PC-9 (cell line): ENCODE data around the gene RAB11B. TPM values are rescaled to one million over a fixed set of nuclear protein-coding genes. Genes with fewer than 3 reads are reported as not detected.

Source experiments
- BruUV-seq: library from RNA; stranded (reverse); fragments of 400-500 nt; replicated peaks from 2 replicates; lab custom pipeline; 2021; lab: Mats Ljungman, UMichigan
- CTCF ChIA-PET: fragments of 300-600 bp; sonication (Branson Sonifier 250); formaldehyde crosslinking; loops from one replicate; lab custom pipeline; 2022; ENCODE audit warnings: antibody characterized with exemption; lab: Charles Lee
- POLR2A ChIA-PET: fragments of 300-600 bp; sonication (Branson Sonifier 250); formaldehyde crosslinking; loops from one replicate; lab custom pipeline; 2022; ENCODE audit warnings: antibody characterized with exemption; ENCODE audit not compliant: unreplicated experiment; lab: Charles Lee
- DNase-seq, 2 experiments: peaks; one replicate each; pipeline versions ENCODE4 v3.0.0 to v3.0.0-alpha.2; 2015 to 2022; ENCODE audit warnings: mixed read lengths in 1 of 2
- H2AFZ ChIP-seq: fragments of 200-600 bp; sonication (generic); 2 replicates; pipeline ENCODE4 v1.8.1; 2017; ENCODE audit warnings: antibody characterized with exemption
- H3F3A ChIP-seq: fragments of 200-600 bp; sonication (generic); 2 replicates; pipeline ENCODE4 v1.8.1; 2017; ENCODE audit warnings: antibody characterized with exemption, mild to moderate bottlenecking, low read depth; ENCODE audit not compliant: insufficient read depth
- H3K27ac ChIP-seq: fragments of 200-600 bp; sonication (generic); 2 replicates; pipeline ENCODE4 v1.6.1; 2016; ENCODE audit warnings: mixed run types
- H3K27me3 ChIP-seq: fragments of 200-600 bp; sonication (generic); 2 replicates; pipeline ENCODE4 v1.6.1; 2016; ENCODE audit warnings: low read depth, mixed run types; ENCODE audit not compliant: insufficient read depth
- H3K36me3 ChIP-seq: fragments of 200-600 bp; sonication (generic); 2 replicates; pipeline ENCODE4 v1.6.1; 2016; ENCODE audit warnings: low read depth, mixed run types
- H3K4me1 ChIP-seq: fragments of 200-600 bp; sonication (generic); replicated peaks from 2 replicates; pipeline ENCODE4 v1.6.1; 2016; ENCODE audit warnings: mixed run types; ENCODE audit not compliant: insufficient read depth
- H3K4me2 ChIP-seq: fragments of 200-600 bp; sonication (generic); 2 replicates; pipeline ENCODE4 v1.6.1; 2017; ENCODE audit warnings: mixed run types
- H3K4me3 ChIP-seq: fragments of 200-600 bp; sonication (generic); 2 replicates; pipeline ENCODE4 v1.6.1; 2016; ENCODE audit warnings: mixed run types
- H3K79me2 ChIP-seq: fragments of 200-600 bp; sonication (generic); 2 replicates; pipeline ENCODE4 v1.6.1; 2017; ENCODE audit warnings: low read depth, mixed run types
- H3K9me2 ChIP-seq: fragments of 200-600 bp; sonication (generic); 2 replicates; pipeline ENCODE4 v1.8.1; 2017; ENCODE audit warnings: mild to moderate bottlenecking; ENCODE audit not compliant: insufficient read depth
- H3K9me3 ChIP-seq: fragments of 200-600 bp; sonication (generic); 2 replicates; pipeline ENCODE4 v1.8.1; 2016; ENCODE audit warnings: low read depth; ENCODE audit not compliant: insufficient read depth
- H4K20me1 ChIP-seq: fragments of 200-600 bp; sonication (generic); 2 replicates; pipeline ENCODE4 v1.8.1; 2017; ENCODE audit not compliant: insufficient read depth
- EZH2 ChIP-seq: fragments of 200-600 bp; sonication (generic); IDR thresholded peaks from 2 replicates; pipeline ENCODE4 v1.8.0; 2017; ENCODE audit warnings: antibody characterized with exemption, low read depth
- intact Hi-C: fragments of 100-400 bp; cut with micrococcal nuclease; formaldehyde crosslinking; loops from one replicate; pipeline ENCODE4 v1.10.0; 2022; ENCODE audit not compliant: unreplicated experiment
- total RNA-seq: library from RNA; stranded (reverse); gene quantifications from 2 replicates; pipeline ENCODE4 v1.2.3, GENCODE V29; 2021
- TF ChIP-seq, protein P1 (sequence below): fragments of 200-600 bp; sonication (generic); conservative IDR thresholded peaks from 2 replicates; pipeline ENCODE4 v1.6.1; 2017; ENCODE audit warnings: mixed run types, antibody characterized with exemption, mild to moderate bottlenecking, moderate library complexity

RAB11B gene
- total RNA-seq, 1 experiment from 2014 or later, result 126 TPM

DNA sequence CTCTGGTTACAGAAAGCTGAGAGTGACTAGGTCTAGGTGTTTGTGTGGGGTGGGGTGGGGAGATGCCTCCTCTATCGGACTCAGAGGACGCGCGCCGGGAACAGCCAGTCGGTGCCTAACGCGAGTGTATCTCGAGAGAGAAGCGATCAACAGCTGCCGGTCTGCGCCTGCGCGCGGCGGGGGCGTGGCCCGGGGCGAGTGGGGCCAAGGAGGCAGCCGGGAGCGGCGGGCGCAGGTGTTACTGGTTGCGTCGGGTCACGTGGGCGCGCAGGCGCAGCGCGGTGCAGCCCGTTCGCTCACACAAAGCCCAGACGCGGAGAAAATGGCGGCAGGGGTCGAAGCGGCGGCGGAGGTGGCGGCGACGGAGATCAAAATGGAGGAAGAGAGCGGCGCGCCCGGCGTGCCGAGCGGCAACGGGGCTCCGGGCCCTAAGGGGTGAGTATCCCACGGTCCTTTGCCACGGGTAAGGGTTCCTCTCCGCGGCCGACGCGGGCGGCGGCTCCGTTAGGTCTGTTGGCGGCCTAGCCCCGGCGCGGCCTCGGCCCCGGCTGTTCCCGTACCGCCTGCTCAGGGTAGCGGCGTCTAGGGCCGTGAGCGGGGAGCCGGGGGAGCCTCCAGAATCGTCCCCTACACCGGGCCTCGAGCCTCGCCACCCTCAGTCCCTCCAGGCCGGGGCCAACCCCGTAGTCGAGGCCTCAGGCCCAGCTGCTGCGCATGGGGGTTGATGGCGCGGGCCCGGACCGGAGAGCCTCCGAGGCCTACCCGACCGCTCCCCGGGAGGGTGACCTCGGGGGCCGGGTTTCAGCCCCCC, 54.7 kb downstream of the RAB11B start, which contains the start of gene HNRNPM:
Gene HNRNPM, plus strand, starts transcription at position 299 of the 811 bp plus-strand sequence. Its CDS starts 24 bp downstream, at position 323.
- peaks cover 49% of the 10 kb centered on the region for H3K79me2 ChIP-seq
- peak within 1 kb of the TSS; percentile 84 for H2AFZ ChIP-seq
- H3K9me2 ChIP-seq, result no peaks in the 10 kb centered on the region
- H3K4me1 ChIP-seq, result peaks cover 38% of the 10 kb centered on the region
- H3K27ac ChIP-seq, result peak within 1 kb of the TSS; percentile 76
- intact Hi-C loops, result loop anchor here (1.0 kb wide), 2 partner anchors 11 to 55 kb away; partner anchors contain the start of gene RAB11B
- POLR2A ChIA-PET, result interaction anchor here (0.5 to 1.1 kb wide), 8 partner anchors 10 to 134 kb away, joined by 3 to 11 read pairs (median 3); partner anchors contain the start of gene ZNF414
- CTCF ChIA-PET, result interaction anchor here (0.5 kb wide), 1 partner anchor 31 kb away, joined by 4 read pairs; no protein-coding TSS in a partner anchor
- peak; percentile 95 to 100 for DNase-seq
- H4K20me1 ChIP-seq, result peaks cover 41% of the 10 kb centered on the region
- peak within 1 kb of the TSS; percentile 98 for H3K4me2 ChIP-seq
- no peak for TF ChIP-seq EZH2
- TF ChIP-seq, protein P1, sequence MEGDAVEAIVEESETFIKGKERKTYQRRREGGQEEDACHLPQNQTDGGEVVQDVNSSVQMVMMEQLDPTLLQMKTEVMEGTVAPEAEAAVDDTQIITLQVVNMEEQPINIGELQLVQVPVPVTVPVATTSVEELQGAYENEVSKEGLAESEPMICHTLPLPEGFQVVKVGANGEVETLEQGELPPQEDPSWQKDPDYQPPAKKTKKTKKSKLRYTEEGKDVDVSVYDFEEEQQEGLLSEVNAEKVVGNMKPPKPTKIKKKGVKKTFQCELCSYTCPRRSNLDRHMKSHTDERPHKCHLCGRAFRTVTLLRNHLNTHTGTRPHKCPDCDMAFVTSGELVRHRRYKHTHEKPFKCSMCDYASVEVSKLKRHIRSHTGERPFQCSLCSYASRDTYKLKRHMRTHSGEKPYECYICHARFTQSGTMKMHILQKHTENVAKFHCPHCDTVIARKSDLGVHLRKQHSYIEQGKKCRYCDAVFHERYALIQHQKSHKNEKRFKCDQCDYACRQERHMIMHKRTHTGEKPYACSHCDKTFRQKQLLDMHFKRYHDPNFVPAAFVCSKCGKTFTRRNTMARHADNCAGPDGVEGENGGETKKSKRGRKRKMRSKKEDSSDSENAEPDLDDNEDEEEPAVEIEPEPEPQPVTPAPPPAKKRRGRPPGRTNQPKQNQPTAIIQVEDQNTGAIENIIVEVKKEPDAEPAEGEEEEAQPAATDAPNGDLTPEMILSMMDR, result no peak
- no TSS peak for BruUV-seq
- peaks cover 38% of the 10 kb centered on the region for H3F3A ChIP-seq
- H3K27me3 ChIP-seq, result no peaks in the 10 kb centered on the region
- H3K36me3 ChIP-seq, result peaks cover 11% of the 10 kb centered on the region; the same call in 1 of the 2 replicates
- H3K9me3 ChIP-seq, result no peaks in the 10 kb centered on the region
- H3K4me3 ChIP-seq, result peak within 1 kb of the TSS; percentile 98

DNA sequence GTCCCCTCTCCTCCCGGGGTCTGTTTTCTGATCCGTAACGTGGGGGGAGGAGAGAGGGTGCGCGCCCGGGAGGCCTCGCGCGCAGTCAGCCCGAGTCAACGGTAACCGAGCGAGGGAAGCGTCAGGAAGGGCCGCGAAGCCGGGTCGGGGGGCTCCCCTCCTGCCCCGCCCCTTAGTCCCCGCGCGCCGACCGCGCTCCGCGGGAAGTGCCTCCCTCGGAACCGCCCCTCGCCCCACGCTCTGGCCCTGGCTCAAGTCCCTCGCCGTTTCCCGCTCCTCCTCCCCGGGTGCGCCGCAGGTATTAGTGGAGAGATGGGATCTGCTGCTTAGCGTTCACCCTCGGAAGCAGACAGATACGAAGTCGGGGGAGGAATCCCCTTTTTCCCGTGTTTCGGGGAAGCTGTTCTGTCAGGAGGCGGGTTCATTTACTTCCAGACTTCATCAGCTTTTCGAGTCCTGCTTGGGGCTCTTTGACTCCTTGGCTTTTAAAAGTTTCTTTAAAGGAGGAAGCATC, 55.4 kb downstream of the RAB11B start:
- Histone ChIP-seq H4K20me1 (peaks cover 47% of the 10 kb centered on the region), H3K4me1 (peaks cover 43% of the 10 kb centered on the region), H3F3A (peaks cover 38% of the 10 kb centered on the region), H3K36me3 (peaks cover 11% of the 10 kb centered on the region; the same call in 1 of the 2 replicates), H3K4me3 (peak overlapping the region; percentile 98), H3K9me3 (no peaks in the 10 kb centered on the region), H2AFZ (peak overlapping the region; percentile 67; the same call in 1 of the 2 replicates), H3K79me2 (peaks cover 55% of the 10 kb centered on the region), H3K4me2 (peak overlapping the region; percentile 98), H3K27me3 (no peaks in the 10 kb centered on the region), H3K9me2 (no peaks in the 10 kb centered on the region), H3K27ac (peak overlapping the region; percentile 52)
- intact Hi-C loops, result no loop called here
- CTCF ChIA-PET, result no interaction called here
- no peak for TF ChIP-seq EZH2
- TF ChIP-seq, protein P1, result no peak
- DNase-seq, result peak in 1 of 2 experiments; percentile 39
- BruUV-seq, result no TSS peak
- POLR2A ChIA-PET, result interaction anchor here (0.7 kb wide), 2 partner anchors 55 to 986 kb away, joined by 4 to 5 read pairs; partner anchors contain the start of gene RAB11B

DNA sequence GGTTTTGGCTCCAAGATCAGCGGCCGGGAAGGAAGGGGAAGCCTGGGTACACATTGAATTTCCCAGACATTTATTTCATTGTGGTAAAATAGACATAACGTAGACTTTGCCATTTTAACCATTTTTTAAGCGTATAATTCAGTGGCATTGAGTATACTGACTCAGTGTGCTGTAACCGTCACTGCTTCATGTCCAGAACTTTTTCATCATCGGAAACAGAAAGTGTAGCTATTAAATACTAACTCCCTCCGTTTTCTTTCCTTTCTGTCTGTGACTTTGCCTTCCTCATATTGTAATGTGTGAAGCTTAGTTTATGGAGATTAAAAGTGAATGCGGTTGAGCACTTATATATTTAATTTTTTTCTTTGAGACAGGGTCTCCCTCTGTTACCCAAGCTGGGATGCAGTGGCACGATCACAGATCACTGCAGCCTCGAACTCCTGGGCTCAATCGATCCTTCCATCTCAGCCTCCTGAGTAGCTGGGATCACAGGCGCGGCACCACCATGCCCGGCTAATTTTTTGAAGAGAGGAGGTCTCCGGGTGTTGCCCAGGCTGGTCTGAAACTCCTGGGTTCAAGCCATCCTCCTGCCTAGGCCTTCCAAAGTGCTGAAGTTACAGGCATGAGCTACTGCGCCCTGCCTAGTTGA, 56.0 kb downstream of the RAB11B start:
- ChIA-PET CTCF (no interaction called here), POLR2A (interaction anchor here (0.7 kb wide), 3 partner anchors 12 to 986 kb away, joined by 4 to 5 read pairs (median 4); partner anchors contain the start of gene RAB11B)
- Histone ChIP-seq H3K4me2 (peak overlapping the region; percentile 98), H4K20me1 (peaks cover 53% of the 10 kb centered on the region), H3K36me3 (peaks cover 11% of the 10 kb centered on the region; the same call in 1 of the 2 replicates), H3K4me3 (peak overlapping the region; percentile 98), H3K9me2 (no peaks in the 10 kb centered on the region), H3F3A (peaks cover 41% of the 10 kb centered on the region), H3K27me3 (no peaks in the 10 kb centered on the region), H3K79me2 (peaks cover 61% of the 10 kb centered on the region), H3K9me3 (no peaks in the 10 kb centered on the region), H3K4me1 (peaks cover 49% of the 10 kb centered on the region), H2AFZ (no peak overlapping the region; the same call in 1 of the 2 replicates), H3K27ac (no peak overlapping the region)
- no peak for DNase-seq
- no peak for TF ChIP-seq EZH2
- TF ChIP-seq, protein P1, result no peak
- TSS peak; percentile 42 for BruUV-seq
- intact Hi-C loops, result no loop called here
